Mesothelial cell of epicardium (in vitro differentiated cells): ENCODE data around the gene CTNNA1. TPM values are rescaled to one million over a fixed set of nuclear protein-coding genes. Genes with fewer than 3 reads are reported as not detected.

Experiments
- DNase-seq, 2 experiments: peaks; one replicate each; pipeline ENCODE4 v3.0.0; 2021; ENCODE audit warnings: low spot score in 2 of 2; ENCODE audit not compliant: unreplicated experiment in 2 of 2
- H3K27ac Mint-ChIP-seq: 2 replicates; pipeline ENCODE4 v1.8.0; 2021; ENCODE audit warnings: mixed read lengths
- H3K27me3 Mint-ChIP-seq: 2 replicates; pipeline ENCODE4 v1.8.0; 2021; ENCODE audit warnings: low read depth, mixed read lengths
- H3K36me3 Mint-ChIP-seq: 2 replicates; pipeline ENCODE4 v1.8.0; 2021; ENCODE audit warnings: mixed read lengths
- H3K4me1 Mint-ChIP-seq: 2 replicates; pipeline ENCODE4 v1.8.0; 2021; ENCODE audit warnings: mixed read lengths
- H3K4me3 Mint-ChIP-seq: 2 replicates; pipeline ENCODE4 v1.8.0; 2021; ENCODE audit warnings: mild to moderate bottlenecking, moderate library complexity, mixed read lengths
- H3K9me3 Mint-ChIP-seq: 2 replicates; pipeline ENCODE4 v1.8.0; 2021; ENCODE audit warnings: mixed read lengths
- total RNA-seq: library from RNA; stranded (reverse); gene quantifications from 3 replicates; pipeline ENCODE4 v1.2.1, GENCODE V29; 2021
- TF ChIP-seq, protein P1 (sequence below): fragments of 200-600 bp; sonication (generic); IDR thresholded peaks from one replicate; pipeline ENCODE4 v1.5.0; 2021; ENCODE audit warnings: antibody characterized with exemption; ENCODE audit not compliant: unreplicated experiment

Gene CTNNA1
- total RNA-seq, 1 donor from 2014 or later = 427 TPM

DNA sequence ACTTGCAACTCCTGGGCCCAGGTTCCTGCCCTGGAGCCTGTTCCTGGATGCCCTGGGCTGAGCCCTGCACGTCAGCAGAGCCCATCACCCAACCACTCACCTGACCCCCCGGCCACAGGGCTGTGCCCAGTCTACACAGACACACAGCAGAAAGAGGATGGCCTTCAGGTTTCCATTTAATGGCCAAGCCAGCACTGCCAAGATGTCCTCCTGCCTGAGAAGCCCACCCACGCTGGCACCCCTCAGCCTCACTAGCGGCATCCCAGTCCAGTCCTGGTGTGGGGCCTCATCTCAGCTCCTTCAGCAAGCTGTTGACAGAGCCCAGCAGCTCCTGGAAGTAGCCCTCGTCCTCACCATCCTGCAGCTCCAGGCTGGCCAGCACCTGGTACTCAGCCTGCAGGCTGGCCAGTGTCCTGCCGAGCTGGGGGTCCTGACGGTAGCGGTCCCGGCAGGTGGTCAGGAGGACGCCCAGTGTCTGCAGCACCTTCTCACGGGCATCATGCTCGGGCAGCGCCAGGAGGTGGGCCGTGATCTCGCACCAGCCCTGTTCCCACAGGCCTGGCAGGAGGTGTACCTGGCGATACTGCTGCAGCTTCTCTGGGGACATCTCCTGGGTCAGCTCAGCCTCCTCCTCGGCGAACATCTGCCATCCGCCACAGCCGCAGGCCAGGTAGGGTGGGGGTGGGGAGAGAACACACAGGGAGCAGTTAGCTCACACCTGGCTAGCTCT is 193.8 kb downstream of the CTNNA1 start:
- no peak overlapping the region for H3K27ac Mint-ChIP-seq
- peaks cover 22% of the 10 kb centered on the region for H3K4me1 Mint-ChIP-seq
- DNase-seq = no peak
- no peaks in the 10 kb centered on the region for H3K9me3 Mint-ChIP-seq
- no peaks in the 10 kb centered on the region for H3K27me3 Mint-ChIP-seq
- no peak overlapping the region for H3K4me3 Mint-ChIP-seq
- TF ChIP-seq, protein P1, sequence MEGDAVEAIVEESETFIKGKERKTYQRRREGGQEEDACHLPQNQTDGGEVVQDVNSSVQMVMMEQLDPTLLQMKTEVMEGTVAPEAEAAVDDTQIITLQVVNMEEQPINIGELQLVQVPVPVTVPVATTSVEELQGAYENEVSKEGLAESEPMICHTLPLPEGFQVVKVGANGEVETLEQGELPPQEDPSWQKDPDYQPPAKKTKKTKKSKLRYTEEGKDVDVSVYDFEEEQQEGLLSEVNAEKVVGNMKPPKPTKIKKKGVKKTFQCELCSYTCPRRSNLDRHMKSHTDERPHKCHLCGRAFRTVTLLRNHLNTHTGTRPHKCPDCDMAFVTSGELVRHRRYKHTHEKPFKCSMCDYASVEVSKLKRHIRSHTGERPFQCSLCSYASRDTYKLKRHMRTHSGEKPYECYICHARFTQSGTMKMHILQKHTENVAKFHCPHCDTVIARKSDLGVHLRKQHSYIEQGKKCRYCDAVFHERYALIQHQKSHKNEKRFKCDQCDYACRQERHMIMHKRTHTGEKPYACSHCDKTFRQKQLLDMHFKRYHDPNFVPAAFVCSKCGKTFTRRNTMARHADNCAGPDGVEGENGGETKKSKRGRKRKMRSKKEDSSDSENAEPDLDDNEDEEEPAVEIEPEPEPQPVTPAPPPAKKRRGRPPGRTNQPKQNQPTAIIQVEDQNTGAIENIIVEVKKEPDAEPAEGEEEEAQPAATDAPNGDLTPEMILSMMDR = no peak
- H3K36me3 Mint-ChIP-seq = peaks cover 12% of the 10 kb centered on the region

DNA sequence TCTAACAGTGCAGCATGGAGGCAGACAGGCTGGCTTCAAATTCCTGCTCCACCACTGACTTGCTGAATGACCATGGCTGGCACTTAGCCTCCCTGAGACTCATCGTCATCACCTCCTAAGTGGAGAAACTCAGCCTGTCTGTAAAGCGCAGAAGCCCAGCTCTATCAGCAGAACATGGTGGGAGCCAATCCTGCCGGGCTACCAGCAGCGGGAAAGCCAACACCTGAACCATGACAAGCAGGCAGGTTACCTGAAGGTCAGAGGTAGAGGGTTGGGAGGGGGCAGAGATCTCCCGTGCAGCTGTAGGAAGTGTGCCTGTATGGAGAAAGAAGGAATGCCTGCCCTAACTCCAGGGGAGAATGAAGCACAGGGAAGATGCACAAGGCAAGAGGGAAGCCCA is 194.6 kb downstream of the CTNNA1 start:
- peaks cover 12% of the 10 kb centered on the region for H3K36me3 Mint-ChIP-seq
- H3K4me1 Mint-ChIP-seq = peaks cover 30% of the 10 kb centered on the region
- no peak overlapping the region for H3K4me3 Mint-ChIP-seq
- H3K27me3 Mint-ChIP-seq = no peaks in the 10 kb centered on the region
- no peaks in the 10 kb centered on the region for H3K9me3 Mint-ChIP-seq
- DNase-seq = no peak
- TF ChIP-seq, protein P1 = no peak
- no peak overlapping the region for H3K27ac Mint-ChIP-seq

DNA sequence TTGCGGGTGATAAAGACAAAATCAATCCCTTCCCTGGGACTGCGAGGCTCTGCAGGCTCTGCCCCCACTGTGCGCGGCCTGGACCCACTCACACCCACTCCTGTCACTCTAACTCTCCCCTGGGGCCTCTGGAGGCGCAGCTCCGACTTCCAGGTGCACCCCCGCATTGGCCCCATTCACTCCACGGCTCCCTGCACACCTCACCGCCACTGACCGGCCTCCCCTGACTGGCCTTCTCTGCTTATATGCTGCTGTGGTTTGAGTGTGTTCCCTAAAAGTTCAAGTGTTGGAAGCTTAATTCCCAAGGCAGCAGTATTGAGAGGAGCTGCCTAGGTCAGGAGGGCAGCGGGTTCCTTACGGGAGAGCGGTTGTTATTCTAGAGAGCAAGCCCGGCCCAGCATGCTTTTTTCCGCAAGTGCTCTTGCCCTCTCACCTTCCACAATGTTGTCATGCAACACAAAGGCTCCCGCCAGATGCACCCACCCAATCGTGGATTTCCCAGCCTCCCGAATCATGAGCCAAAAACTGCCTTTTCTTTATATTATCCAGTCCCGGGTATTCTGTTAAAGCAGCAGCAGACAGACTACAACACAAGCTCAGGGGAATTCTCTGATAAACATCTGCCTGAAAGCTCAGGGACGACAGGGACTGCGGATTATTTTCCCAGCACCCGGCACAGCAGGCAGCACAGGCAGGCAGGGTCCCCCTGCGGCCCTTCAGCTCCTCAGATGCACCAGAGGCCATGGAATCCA is 195.4 kb downstream of the CTNNA1 start:
- H3K4me1 Mint-ChIP-seq = peaks cover 39% of the 10 kb centered on the region
- no peak overlapping the region for H3K4me3 Mint-ChIP-seq
- DNase-seq = no peak
- H3K27ac Mint-ChIP-seq = peak overlapping the region; percentile 21
- TF ChIP-seq, protein P1 = no peak
- H3K36me3 Mint-ChIP-seq = peaks cover 12% of the 10 kb centered on the region
- H3K9me3 Mint-ChIP-seq = no peaks in the 10 kb centered on the region
- H3K27me3 Mint-ChIP-seq = no peaks in the 10 kb centered on the region

DNA sequence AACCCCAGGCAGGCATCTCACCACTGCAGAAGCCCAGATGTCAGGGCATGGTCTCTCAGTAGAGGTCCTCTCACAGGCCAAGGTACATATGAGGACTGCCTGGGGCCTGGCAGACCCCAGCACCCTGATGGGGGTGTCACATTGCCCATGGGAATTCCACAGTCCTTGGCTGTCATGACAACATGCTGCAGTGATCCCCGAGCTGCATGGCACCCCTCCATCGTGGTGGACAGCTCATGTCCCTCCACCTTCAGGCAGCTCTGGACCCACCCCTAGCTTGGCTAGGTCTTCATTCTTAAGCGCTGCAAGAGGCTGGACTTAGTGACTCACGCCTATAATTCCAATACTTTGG is 196.0 kb downstream of the CTNNA1 start:
- H3K4me3 Mint-ChIP-seq = no peak overlapping the region

DNA sequence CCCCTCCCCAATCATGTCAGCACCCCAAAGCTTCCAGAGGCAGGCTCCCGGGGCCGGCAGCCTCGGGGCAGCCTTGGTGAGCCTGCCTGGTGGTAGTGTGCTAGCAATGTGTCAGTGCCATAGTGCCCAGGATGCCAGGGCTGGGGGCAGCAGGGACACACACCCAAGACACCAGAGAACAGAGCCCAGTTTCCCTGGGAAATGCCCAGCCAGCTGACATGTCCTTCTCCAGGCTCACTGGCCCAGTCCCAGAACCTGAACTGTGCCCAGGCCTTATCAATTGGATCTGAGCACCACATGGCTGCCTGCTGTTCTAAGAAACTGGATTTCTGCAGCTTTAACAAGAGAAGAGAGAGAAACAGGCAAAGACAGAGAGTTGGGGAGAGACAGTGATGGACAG is 196.8 kb downstream of the CTNNA1 start:
- Mint-ChIP-seq H3K27me3 (no peaks in the 10 kb centered on the region), H3K36me3 (peaks cover 12% of the 10 kb centered on the region), H3K4me3 (no peak overlapping the region), H3K27ac (peak overlapping the region; percentile 30), H3K9me3 (no peaks in the 10 kb centered on the region), H3K4me1 (peaks cover 51% of the 10 kb centered on the region)
- no peak for DNase-seq
- TF ChIP-seq, protein P1 = no peak

More for the DNA sequence above, 196.0 kb downstream of the CTNNA1 start:
- Mint-ChIP-seq H3K4me1 (peaks cover 44% of the 10 kb centered on the region), H3K36me3 (peaks cover 12% of the 10 kb centered on the region), H3K27me3 (no peaks in the 10 kb centered on the region), H3K27ac (no peak overlapping the region), H3K9me3 (no peaks in the 10 kb centered on the region)
- no peak for DNase-seq
- TF ChIP-seq, protein P1 = no peak
